SK-N-SH treated with all-trans-retinoic acid at 6 μM for 48 hours (cell line): Measurements from ENCODE around the gene ZNF563.

Experiments used
- ATAC-seq: fragments of 200-7000 bp; cut with Tn5 transposase; 3 replicates; pipeline ENCODE4 v1.9.1; 2020; ENCODE audit warnings: mild to moderate bottlenecking, moderate library complexity
- BACH2 ChIP-seq: fragments of 250-450 bp; sonication (Bioruptor Pico); IDR thresholded peaks from 2 replicates; pipeline ENCODE4 v1.9.0; 2021; ENCODE audit warnings: mild to moderate bottlenecking, borderline replicate concordance
- CREB5 ChIP-seq: fragments of 250-450 bp; sonication (Bioruptor Pico); IDR thresholded peaks from 2 replicates; pipeline ENCODE4 v1.5.1; 2020; ENCODE audit warnings: low read depth, mild to moderate bottlenecking, moderate library complexity
- CSDC2 ChIP-seq: fragments of 250-450 bp; sonication (Bioruptor Pico); IDR thresholded peaks from 2 replicates; pipeline ENCODE4 v1.5.0; 2020; ENCODE audit warnings: mild to moderate bottlenecking, moderate library complexity
- CSRNP3 ChIP-seq: fragments of 250-450 bp; sonication (Bioruptor Pico); IDR thresholded peaks from 2 replicates; pipeline ENCODE4 v1.5.1; 2021; ENCODE audit warnings: mild to moderate bottlenecking, moderate library complexity
- GLIS3 ChIP-seq: fragments of 250-450 bp; sonication (Bioruptor Pico); IDR thresholded peaks from 2 replicates; pipeline ENCODE4 v1.5.0; 2020; ENCODE audit warnings: mild to moderate bottlenecking, moderate library complexity
- ISL1 ChIP-seq: fragments of 250-450 bp; sonication (Bioruptor Pico); IDR thresholded peaks from 2 replicates; pipeline ENCODE4 v2.1.2; 2022; ENCODE audit warnings: mild to moderate bottlenecking, moderate library complexity
- PATZ1 ChIP-seq: fragments of 250-450 bp; sonication (Bioruptor Pico); IDR thresholded peaks from 2 replicates; pipeline ENCODE4 v1.8.0; 2020; ENCODE audit warnings: mild to moderate bottlenecking, moderate library complexity, borderline replicate concordance
- POU6F1 ChIP-seq: fragments of 250-450 bp; sonication (Bioruptor Pico); IDR thresholded peaks from 2 replicates; pipeline ENCODE4 v1.8.0; 2021; ENCODE audit warnings: low read depth, mild to moderate bottlenecking, moderate library complexity, borderline replicate concordance
- PPARA ChIP-seq: fragments of 250-450 bp; sonication (Bioruptor Pico); IDR thresholded peaks from 2 replicates; pipeline ENCODE4 v1.5.0; 2020; ENCODE audit warnings: mild to moderate bottlenecking, borderline replicate concordance
- RARB ChIP-seq: fragments of 250-450 bp; sonication (Bioruptor Pico); IDR thresholded peaks from 2 replicates; pipeline ENCODE4 v1.8.0; 2021; ENCODE audit warnings: mild to moderate bottlenecking, moderate library complexity
- SNAI2 ChIP-seq: fragments of 250-450 bp; sonication (Bioruptor Pico); IDR thresholded peaks from 2 replicates; pipeline ENCODE4 v1.5.0; 2020; ENCODE audit warnings: mild to moderate bottlenecking, moderate library complexity
- TSHZ2 ChIP-seq: fragments of 250-450 bp; sonication (Bioruptor Pico); IDR thresholded peaks from 2 replicates; pipeline ENCODE4 v1.5.0; 2020; ENCODE audit warnings: mild to moderate bottlenecking, moderate library complexity
- ZFP3 ChIP-seq: fragments of 250-450 bp; sonication (Bioruptor Pico); IDR thresholded peaks from 2 replicates; pipeline ENCODE4 v1.5.0; 2020; ENCODE audit warnings: mild to moderate bottlenecking, moderate library complexity
- ZNF565 ChIP-seq: fragments of 450-650 bp; formaldehyde crosslinking; conservative IDR thresholded peaks from 2 replicates; pipeline ENCODE4 v1.5.0; 2020; ENCODE audit warnings: low read depth, mild to moderate bottlenecking, moderate library complexity
- ZNF8 ChIP-seq: fragments of 450-650 bp; formaldehyde crosslinking; IDR thresholded peaks from 2 replicates; pipeline ENCODE4 v1.5.0; 2020; ENCODE audit warnings: mild to moderate bottlenecking, moderate library complexity

The ZNF563 gene

GRCh38 chr19:12346896-12347295 lies 13.5 kb upstream of the ZNF563 start:
- ATAC-seq: no peak
- TF ChIP-seq PATZ1 (CRISPR knock-in tag): no peak
- TF ChIP-seq, all 23 proteins: peak for 0

GRCh38 chr19:12345197-12345596 lies 11.8 kb upstream of the ZNF563 start:
- ATAC-seq: no peak

GRCh38 chr19:12331211-12331941 lies 2.1 kb downstream of the ZNF563 start:
- ATAC-seq: no peak
- TF ChIP-seq PPARA (CRISPR knock-in tag) (no peak), PATZ1 (CRISPR knock-in tag) (no peak), ZNF8 (no peak), TSHZ2 (CRISPR knock-in tag) (no peak), BACH2 (no peak), POU6F1 (CRISPR knock-in tag) (no peak), GLIS3 (CRISPR knock-in tag) (no peak), CSRNP3 (CRISPR knock-in tag) (no peak), ZNF565 (CRISPR knock-in tag) (no peak), CREB5 (CRISPR knock-in tag) (no peak), CSDC2 (no peak), SNAI2 (no peak), ZFP3 (CRISPR knock-in tag) (no peak), RARB (CRISPR knock-in tag) (no peak)

More at GRCh38 chr19:12345197-12345596, 11.8 kb upstream of the ZNF563 start:
- TF ChIP-seq CREB5 (CRISPR knock-in tag) (no peak), TSHZ2 (CRISPR knock-in tag) (no peak), ZFP3 (CRISPR knock-in tag) (no peak), ISL1 (CRISPR knock-in tag) (no peak)
